OCI-LY7 (cell line): ENCODE measurements around the gene CGB5. TPM values are rescaled to one million over a fixed set of nuclear protein-coding genes. Genes with fewer than 3 reads are reported as not detected.

Experiments
- BruUV-seq: library from RNA; stranded (reverse); fragments of 400-500 nt; replicated peaks from 2 replicates; lab custom pipeline; 2021; lab: Mats Ljungman, UMichigan
- CTCF ChIA-PET: fragments of 300-600 bp; sonication (Branson Sonifier 250); formaldehyde crosslinking; loops from one replicate; lab custom pipeline; 2022; ENCODE audit warnings: antibody characterized with exemption; ENCODE audit not compliant: unreplicated experiment; lab: Charles Lee
- POLR2A ChIA-PET: fragments of 300-600 bp; sonication (Branson Sonifier 250); formaldehyde crosslinking; loops from one replicate; lab custom pipeline; 2022; ENCODE audit warnings: antibody characterized with exemption; lab: Charles Lee
- DNase-seq: peaks from one replicate; pipeline ENCODE4 v3.0.0-alpha.2; 2015; ENCODE audit warnings: low spot score
- H2AFZ ChIP-seq: fragments of 200-600 bp; sonication (generic), shearing (Covaris generic); 2 replicates; pipeline ENCODE4 v1.6.1; 2014; ENCODE audit warnings: mild to moderate bottlenecking, antibody characterized with exemption, low read length, moderate library complexity
- H3K27ac ChIP-seq: fragments of 200-600 bp; sonication (generic); 2 replicates; pipeline ENCODE4 v1.5.1; 2014; ENCODE audit warnings: mixed run types, low read depth, mild to moderate bottlenecking, moderate library complexity, low read length, inconsistent platforms; ENCODE audit not compliant: poor library complexity, severe bottlenecking
- H3K36me3 ChIP-seq: fragments of 200-600 bp; sonication (generic); 2 replicates; pipeline ENCODE4 v1.6.1; 2014; ENCODE audit warnings: mild to moderate bottlenecking, antibody characterized with exemption, low read length, moderate library complexity, mixed read lengths; ENCODE audit not compliant: insufficient read depth
- H3K4me1 ChIP-seq: fragments of 200-600 bp; sonication (generic); 2 replicates; pipeline ENCODE4 v1.5.1; 2014; ENCODE audit warnings: mild to moderate bottlenecking, low read length; ENCODE audit not compliant: insufficient read depth, poor library complexity, severe bottlenecking
- H3K4me2 ChIP-seq: fragments of 200-600 bp; sonication (generic); 2 replicates; pipeline ENCODE4 v1.6.1; 2014; ENCODE audit warnings: mild to moderate bottlenecking, low read length
- H3K4me3 ChIP-seq: fragments of 200-600 bp; sonication (generic); 2 replicates; pipeline ENCODE4 v1.5.1; 2014; ENCODE audit warnings: mild to moderate bottlenecking, low read depth, low read length; ENCODE audit not compliant: poor library complexity, severe bottlenecking
- H3K79me2 ChIP-seq: fragments of 200-600 bp; sonication (generic); 2 replicates; pipeline ENCODE4 v1.6.1; 2016; ENCODE audit warnings: low read depth, mild to moderate bottlenecking, low read length, moderate library complexity, mixed read lengths; ENCODE audit not compliant: insufficient read depth
- H3K9me2 ChIP-seq: fragments of 200-600 bp; sonication (generic); 2 replicates; pipeline ENCODE4 v1.6.1; 2016; ENCODE audit warnings: mild to moderate bottlenecking, low read length, mixed read lengths; ENCODE audit not compliant: insufficient read depth
- H3K9me3 ChIP-seq: fragments of 200-600 bp; sonication (generic); 2 replicates; pipeline ENCODE4 v1.6.1; 2014; ENCODE audit warnings: mild to moderate bottlenecking, mixed run types, low read length, mixed read lengths
- H4K20me1 ChIP-seq: fragments of 200-600 bp; sonication (generic); 2 replicates; pipeline ENCODE4 v1.6.1; 2014; ENCODE audit warnings: mild to moderate bottlenecking, antibody characterized with exemption, low read length, moderate library complexity, mixed read lengths; ENCODE audit not compliant: insufficient read depth
- CTCF ChIP-seq: fragments of 200-600 bp; sonication (generic); conservative IDR thresholded peaks from 2 replicates; pipeline ENCODE4 v1.5.1; 2014; ENCODE audit warnings: mild to moderate bottlenecking, antibody characterized with exemption, low read length, moderate library complexity, mixed read lengths
- EZH2phosphoT487 ChIP-seq: fragments of 200-600 bp; sonication (generic); IDR thresholded peaks from 2 replicates; pipeline ENCODE4 v1.6.1; 2018; ENCODE audit warnings: low read depth, borderline replicate concordance, mild to moderate bottlenecking, mixed run types, antibody characterized with exemption, low read length, moderate library complexity, mixed read lengths
- intact Hi-C: fragments of 100-400 bp; cut with micrococcal nuclease; formaldehyde crosslinking; loops from one replicate; pipeline ENCODE4 v1.10.0; 2022; ENCODE audit not compliant: unreplicated experiment
- total RNA-seq, 2 experiments: library from RNA; depleted of rRNA in 1 of 2; stranded (reverse); fragments of >200 nt in 1 of 2; shearing (Covaris generic) in 1 of 2; gene quantifications; 2 replicates each; pipeline ENCODE4 v1.2.3, GENCODE V29; 2014 to 2022

Gene CGB5
- total RNA-seq, 2 experiments from 2014 or later = not detected

- ChIA-PET CTCF (no interaction called here), POLR2A (no interaction called here)
- H3K4me1 ChIP-seq = peaks cover 21% of the 10 kb centered on the region
- peak within 1 kb of the TSS; percentile 68 for H3K27ac ChIP-seq
- H2AFZ ChIP-seq = peak within 1 kb of the TSS; percentile 92
- H3K9me2 ChIP-seq = no peaks in the 10 kb centered on the region
- H3K4me3 ChIP-seq = peak within 1 kb of the TSS; percentile 98
- intact Hi-C loops = no loop called here
- DNase-seq = peak; percentile 100
- H3K4me2 ChIP-seq = peak within 1 kb of the TSS; percentile 100
- H4K20me1 ChIP-seq = peaks cover 24% of the 10 kb centered on the region
- peaks cover 48% of the 10 kb centered on the region for H3K79me2 ChIP-seq
- BruUV-seq = no TSS peak
- TF ChIP-seq EZH2phosphoT487 (no peak), CTCF (0 out of 2 replicates have a peak, but pooled peaks have one; percentile 14)
- H3K36me3 ChIP-seq = peaks cover 40% of the 10 kb centered on the region
- no peaks in the 10 kb centered on the region for H3K9me3 ChIP-seq
Measured at GRCh38 chr19:49085020-49085867, 41.6 kb downstream of the CGB5 start, which contains the start of gene SNRNP70. TSS of gene SNRNP70 (plus strand) at chr19:49085451. CDS start at chr19:49086415, 964 bp downstream.

- peak overlapping the region; percentile 100 for H3K4me2 ChIP-seq
- H3K9me3 ChIP-seq = no peaks in the 10 kb centered on the region
- no peaks in the 10 kb centered on the region for H3K9me2 ChIP-seq
- no peak for DNase-seq
- H3K79me2 ChIP-seq = peaks cover 52% of the 10 kb centered on the region
- peaks cover 24% of the 10 kb centered on the region for H4K20me1 ChIP-seq
- no TSS peak for BruUV-seq
- CTCF ChIA-PET = no interaction called here
- intact Hi-C loops = no loop called here
- peak overlapping the region; percentile 33; the same call in 1 of the 2 replicates for H2AFZ ChIP-seq
- POLR2A ChIA-PET = no interaction called here
- peak overlapping the region; percentile 98 for H3K4me3 ChIP-seq
- peaks cover 21% of the 10 kb centered on the region for H3K4me1 ChIP-seq
- peaks cover 46% of the 10 kb centered on the region for H3K36me3 ChIP-seq
- TF ChIP-seq EZH2phosphoT487 (no peak), CTCF (0 out of 2 replicates have a peak, but pooled peaks have one; percentile 8)
- peak overlapping the region; percentile 68 for H3K27ac ChIP-seq
Measured at GRCh38 chr19:49085868-49086232, 42.2 kb downstream of the CGB5 start.

GRCh38 chr19:49086296-49086695 lies 42.6 kb downstream of the CGB5 start:
- H3K79me2 ChIP-seq = peaks cover 52% of the 10 kb centered on the region
- no peaks in the 10 kb centered on the region for H3K9me3 ChIP-seq
- no peak overlapping the region for H2AFZ ChIP-seq
- H3K4me2 ChIP-seq = peak overlapping the region; percentile 100
- DNase-seq = no peak
- H3K27ac ChIP-seq = no peak overlapping the region
- H3K4me1 ChIP-seq = peaks cover 21% of the 10 kb centered on the region
- no peak for TF ChIP-seq CTCF
- TF ChIP-seq EZH2phosphoT487 = no peak
- intact Hi-C loops = no loop called here
- no TSS peak for BruUV-seq
- CTCF ChIA-PET = no interaction called here
- H4K20me1 ChIP-seq = peaks cover 24% of the 10 kb centered on the region
- peak overlapping the region; percentile 98 for H3K4me3 ChIP-seq
- POLR2A ChIA-PET = interaction anchor here (0.7 kb wide), 2 partner anchors 537 to 816 kb away, joined by 3 to 6 read pairs; no protein-coding TSS in a partner anchor
- H3K9me2 ChIP-seq = no peaks in the 10 kb centered on the region
- H3K36me3 ChIP-seq = peaks cover 51% of the 10 kb centered on the region
